ENCODE results near the gene GTF3C1. TPM values are rescaled to one million over a fixed set of nuclear protein-coding genes. Genes with fewer than 3 reads are reported as not detected.

GTF3C1 gene
- polyA plus RNA-seq, 4 donors, result 30.4 to 47.0 (median 36.8) TPM

- FAIRE-seq (no peak), DNase-seq (no peak)
- H3K27me3 ChIP-seq (ENCODE audit: control insufficient read depth in 3 of 3, insufficient read depth in 3 of 3, low read length in 3 of 3), result no peaks in the 10 kb centered on the region
- H3K9me3 ChIP-seq (ENCODE audit: control insufficient read depth in 2 of 2, insufficient read depth in 1 of 2, low read depth in 1 of 2, low read length in 1 of 2), result peaks cover 0 to 4% of the 10 kb centered on the region in 2 donors
- H3K27ac ChIP-seq (ENCODE audit: low read depth in 1 of 3, low read length in 2 of 3), result no peak overlapping the region
- H3K36me3 ChIP-seq (ENCODE audit: control insufficient read depth in 3 of 3, insufficient read depth in 2 of 3, low read depth in 1 of 3, low read length in 3 of 3), result peaks cover 23 to 67% (median 37%) of the 10 kb centered on the region in 3 donors
- 75 to 79% (median 75%) methylated on average over 5 of the region's 5 CpGs for WGBS, 3 donors
- H3K4me3 ChIP-seq (ENCODE audit: low read depth in 1 of 3, low read length in 3 of 3), result no peak overlapping the region
- no peaks in the 10 kb centered on the region for H3K4me1 ChIP-seq (ENCODE audit: control insufficient read depth in 3 of 3, insufficient read depth in 2 of 3, low read depth in 1 of 3, low read length in 2 of 3)
Measured at GRCh38 chr16:27539636-27540035, 10.1 kb downstream of the GTF3C1 start.

DNA sequence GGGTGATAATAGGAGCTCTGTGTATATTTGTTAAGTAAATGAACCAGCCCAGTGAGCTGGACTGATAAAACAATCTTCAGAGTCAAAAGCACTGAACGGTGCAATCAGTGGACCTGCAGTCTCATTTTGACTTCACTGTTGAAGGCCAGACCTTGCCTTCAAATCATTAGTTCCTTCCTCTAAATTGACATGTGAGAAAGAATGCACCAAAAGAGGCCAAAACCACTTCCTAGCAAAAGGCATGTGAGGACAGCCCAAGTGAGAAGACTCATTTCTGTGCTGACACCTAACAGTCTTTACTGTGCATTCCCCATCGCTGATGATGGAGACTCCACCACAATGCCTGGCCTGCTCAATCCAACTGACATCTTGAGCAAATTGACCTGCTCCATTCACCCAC lies 10.6 kb downstream of the GTF3C1 start:
- no peak overlapping the region for H3K27ac ChIP-seq (ENCODE audit: low read depth in 1 of 3, low read length in 2 of 3)
- peaks cover 23 to 68% (median 32%) of the 10 kb centered on the region in 3 donors for H3K36me3 ChIP-seq (ENCODE audit: control insufficient read depth in 3 of 3, insufficient read depth in 2 of 3, low read depth in 1 of 3, low read length in 3 of 3)
- 83 to 95% (median 84%) methylated on average over 2 of the region's 2 CpGs for WGBS, 3 donors
- DNase-seq (no peak), FAIRE-seq (no peak)
- H3K4me1 ChIP-seq (ENCODE audit: control insufficient read depth in 3 of 3, insufficient read depth in 2 of 3, low read depth in 1 of 3, low read length in 2 of 3), result no peaks in the 10 kb centered on the region
- no peaks in the 10 kb centered on the region for H3K27me3 ChIP-seq (ENCODE audit: control insufficient read depth in 3 of 3, insufficient read depth in 3 of 3, low read length in 3 of 3)
- H3K4me3 ChIP-seq (ENCODE audit: low read depth in 1 of 3, low read length in 3 of 3), result no peak overlapping the region
- peaks cover 0 to 4% of the 10 kb centered on the region in 2 donors for H3K9me3 ChIP-seq (ENCODE audit: control insufficient read depth in 2 of 2, insufficient read depth in 1 of 2, low read depth in 1 of 2, low read length in 1 of 2)

GRCh38 chr16:27538528-27538927 lies 11.2 kb downstream of the GTF3C1 start:
- Histone ChIP-seq H3K9me3 (ENCODE audit: control insufficient read depth in 2 of 2, insufficient read depth in 1 of 2, low read depth in 1 of 2, low read length in 1 of 2) (peaks cover 0 to 4% of the 10 kb centered on the region in 2 donors), H3K27ac (ENCODE audit: low read depth in 1 of 3, low read length in 2 of 3) (no peak overlapping the region), H3K36me3 (ENCODE audit: control insufficient read depth in 3 of 3, insufficient read depth in 2 of 3, low read depth in 1 of 3, low read length in 3 of 3) (peaks cover 20 to 70% (median 26%) of the 10 kb centered on the region in 3 donors), H3K4me1 (ENCODE audit: control insufficient read depth in 3 of 3, insufficient read depth in 2 of 3, low read depth in 1 of 3, low read length in 2 of 3) (no peaks in the 10 kb centered on the region), H3K4me3 (ENCODE audit: low read depth in 1 of 3, low read length in 3 of 3) (no peak overlapping the region), H3K27me3 (ENCODE audit: control insufficient read depth in 3 of 3, insufficient read depth in 3 of 3, low read length in 3 of 3) (no peaks in the 10 kb centered on the region)
- FAIRE-seq, result no peak
- DNase-seq, result no peak
- 76 to 91% (median 90%) methylated on average over 5 of the region's 5 CpGs for WGBS, 3 donors

- FAIRE-seq, result no peak
- no peaks in the 10 kb centered on the region for H3K27me3 ChIP-seq (ENCODE audit: control insufficient read depth in 3 of 3, insufficient read depth in 3 of 3, low read length in 3 of 3)
- no peaks in the 10 kb centered on the region for H3K9me3 ChIP-seq (ENCODE audit: control insufficient read depth in 2 of 2, insufficient read depth in 1 of 2, low read depth in 1 of 2, low read length in 1 of 2)
- H3K36me3 ChIP-seq (ENCODE audit: control insufficient read depth in 3 of 3, insufficient read depth in 2 of 3, low read depth in 1 of 3, low read length in 3 of 3), result peaks cover 14 to 73% (median 27%) of the 10 kb centered on the region in 3 donors
- H3K4me3 ChIP-seq (ENCODE audit: low read depth in 1 of 3, low read length in 3 of 3), result no peak overlapping the region
- no peak for DNase-seq
- whole genome bisulfite sequencing, 3 donors, result 90 to 100% (median 97%) methylated on average over 4 of the region's 4 CpGs
- H3K27ac ChIP-seq (ENCODE audit: low read depth in 1 of 3, low read length in 2 of 3), result no peak overlapping the region
- no peaks in the 10 kb centered on the region for H3K4me1 ChIP-seq (ENCODE audit: control insufficient read depth in 3 of 3, insufficient read depth in 2 of 3, low read depth in 1 of 3, low read length in 2 of 3)
Measured at GRCh38 chr16:27534256-27534655, 15.5 kb downstream of the GTF3C1 start.

DNA sequence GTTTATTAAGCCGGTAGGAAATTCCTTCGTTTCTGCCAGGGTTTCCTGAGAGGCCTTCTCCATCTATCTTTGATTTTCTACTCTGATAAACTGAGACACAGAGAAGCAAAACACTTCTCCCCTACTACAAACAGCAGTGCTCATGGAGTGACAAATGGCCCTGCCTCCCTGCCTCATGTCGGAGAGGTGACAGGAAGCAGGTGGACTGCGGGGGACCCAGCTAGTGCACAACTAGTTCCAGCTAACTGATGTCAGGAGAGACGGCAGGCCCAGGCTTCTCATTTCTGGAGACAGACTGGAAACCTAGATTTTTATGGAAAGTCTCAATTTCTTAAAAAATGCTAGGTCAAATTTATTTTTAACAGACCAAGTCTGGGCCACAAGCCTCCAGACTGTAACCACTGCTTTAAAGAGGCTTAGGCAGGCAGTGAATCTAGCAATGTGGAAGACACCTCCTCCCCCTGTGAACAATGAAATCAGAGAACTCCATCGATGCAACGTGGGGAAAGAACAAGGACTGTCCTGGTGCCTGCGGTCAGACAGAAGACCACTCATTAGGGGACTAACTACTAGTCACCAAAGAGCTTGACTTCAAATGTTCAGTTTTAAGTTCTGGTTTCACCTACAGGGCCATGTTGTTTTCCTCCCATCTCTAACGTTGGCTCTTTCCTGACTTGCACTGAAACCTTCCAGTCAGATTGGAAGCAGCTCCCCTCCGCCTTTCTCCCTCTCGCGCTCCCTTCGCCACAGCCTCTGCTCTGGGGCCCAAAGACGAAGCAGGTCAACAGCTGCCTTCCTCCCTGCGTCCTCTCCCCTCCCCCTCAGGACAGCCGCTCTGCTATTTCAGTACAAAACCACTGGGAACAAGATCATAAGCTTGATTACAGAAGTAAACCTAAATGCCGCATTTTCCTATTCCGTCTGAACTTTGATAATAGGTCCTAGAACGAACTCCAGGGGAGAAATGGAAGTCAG lies 17.6 kb downstream of the GTF3C1 start:
- Histone ChIP-seq H3K9me3 (ENCODE audit: control insufficient read depth in 2 of 2, insufficient read depth in 1 of 2, low read depth in 1 of 2, low read length in 1 of 2) (no peaks in the 10 kb centered on the region), H3K4me3 (ENCODE audit: low read depth in 1 of 3, low read length in 3 of 3) (no peak overlapping the region), H3K36me3 (ENCODE audit: control insufficient read depth in 3 of 3, insufficient read depth in 2 of 3, low read depth in 1 of 3, low read length in 3 of 3) (peaks cover 18 to 77% (median 22%) of the 10 kb centered on the region in 3 donors), H3K4me1 (ENCODE audit: control insufficient read depth in 3 of 3, insufficient read depth in 2 of 3, low read depth in 1 of 3, low read length in 2 of 3) (no peaks in the 10 kb centered on the region), H3K27me3 (ENCODE audit: control insufficient read depth in 3 of 3, insufficient read depth in 3 of 3, low read length in 3 of 3) (no peaks in the 10 kb centered on the region), H3K27ac (ENCODE audit: low read depth in 1 of 3, low read length in 2 of 3) (no peak overlapping the region)
- 69 to 89% (median 82%) methylated on average over 19 of the region's 19 CpGs for WGBS, 3 donors
- no peak for FAIRE-seq
- no peak for DNase-seq

- Histone ChIP-seq H3K9me3 (ENCODE audit: control insufficient read depth in 2 of 2, insufficient read depth in 1 of 2, low read depth in 1 of 2, low read length in 1 of 2) (peaks cover 0 to under 1% of the 10 kb centered on the region in 2 donors), H3K4me1 (ENCODE audit: control insufficient read depth in 3 of 3, insufficient read depth in 2 of 3, low read depth in 1 of 3, low read length in 2 of 3) (no peaks in the 10 kb centered on the region), H3K4me3 (ENCODE audit: low read depth in 1 of 3, low read length in 3 of 3) (no peak overlapping the region), H3K27me3 (ENCODE audit: control insufficient read depth in 3 of 3, insufficient read depth in 3 of 3, low read length in 3 of 3) (no peaks in the 10 kb centered on the region), H3K36me3 (ENCODE audit: control insufficient read depth in 3 of 3, insufficient read depth in 2 of 3, low read depth in 1 of 3, low read length in 3 of 3) (peaks cover 19 to 80% (median 19%) of the 10 kb centered on the region in 3 donors), H3K27ac (ENCODE audit: low read depth in 1 of 3, low read length in 2 of 3) (no peak overlapping the region)
- 77 to 88% (median 84%) methylated on average over 2 of the region's 2 CpGs for WGBS, 3 donors
- FAIRE-seq, result no peak
- DNase-seq, result no peak
Measured at GRCh38 chr16:27531186-27531585, 18.5 kb downstream of the GTF3C1 start.

GRCh38 chr16:27529962-27530361 lies 19.8 kb downstream of the GTF3C1 start:
- no peak for FAIRE-seq
- DNase-seq, result no peak
- H3K36me3 ChIP-seq (ENCODE audit: control insufficient read depth in 3 of 3, insufficient read depth in 2 of 3, low read depth in 1 of 3, low read length in 3 of 3), result peaks cover 22 to 80% (median 25%) of the 10 kb centered on the region in 3 donors
- H3K4me1 ChIP-seq (ENCODE audit: control insufficient read depth in 3 of 3, insufficient read depth in 2 of 3, low read depth in 1 of 3, low read length in 2 of 3), result no peaks in the 10 kb centered on the region
- H3K27ac ChIP-seq (ENCODE audit: low read depth in 1 of 3, low read length in 2 of 3), result no peak overlapping the region
- no peaks in the 10 kb centered on the region for H3K27me3 ChIP-seq (ENCODE audit: control insufficient read depth in 3 of 3, insufficient read depth in 3 of 3, low read length in 3 of 3)
- 92 to 97% (median 92%) methylated on average over 6 of the region's 6 CpGs for WGBS, 3 donors
- no peak overlapping the region for H3K4me3 ChIP-seq (ENCODE audit: low read depth in 1 of 3, low read length in 3 of 3)
- peaks cover 0 to 7% of the 10 kb centered on the region in 2 donors for H3K9me3 ChIP-seq (ENCODE audit: control insufficient read depth in 2 of 2, insufficient read depth in 1 of 2, low read depth in 1 of 2, low read length in 1 of 2)

GRCh38 chr16:27528294-27528693 lies 21.4 kb downstream of the GTF3C1 start:
- FAIRE-seq, result no peak
- H3K4me3 ChIP-seq (ENCODE audit: low read depth in 1 of 3, low read length in 3 of 3), result no peak overlapping the region
- peaks cover 27 to 76% (median 28%) of the 10 kb centered on the region in 3 donors for H3K36me3 ChIP-seq (ENCODE audit: control insufficient read depth in 3 of 3, insufficient read depth in 2 of 3, low read depth in 1 of 3, low read length in 3 of 3)
- peaks cover 0 to 7% of the 10 kb centered on the region in 2 donors for H3K9me3 ChIP-seq (ENCODE audit: control insufficient read depth in 2 of 2, insufficient read depth in 1 of 2, low read depth in 1 of 2, low read length in 1 of 2)
- H3K4me1 ChIP-seq (ENCODE audit: control insufficient read depth in 3 of 3, insufficient read depth in 2 of 3, low read depth in 1 of 3, low read length in 2 of 3), result no peaks in the 10 kb centered on the region
- no peaks in the 10 kb centered on the region for H3K27me3 ChIP-seq (ENCODE audit: control insufficient read depth in 3 of 3, insufficient read depth in 3 of 3, low read length in 3 of 3)
- DNase-seq, result no peak
- 98 to 100% (median 99%) methylated on average over 4 of the region's 4 CpGs for WGBS, 3 donors
- H3K27ac ChIP-seq (ENCODE audit: low read depth in 1 of 3, low read length in 2 of 3), result no peak overlapping the region
